Activated CD8-positive, alpha-beta T cell treated with anti-CD3 and anti-CD28 coated beads for 36 hours (primary cell): ENCODE results near the gene SASH1. TPM values are rescaled to one million over a fixed set of nuclear protein-coding genes. Genes with fewer than 3 reads are reported as not detected.

Source experiments
- ATAC-seq: fragments of 200-7000 bp; cut with Tn5 transposase; one replicate; pipeline ENCODE4 v1.10.0; 2021; ENCODE audit warnings: mild to moderate bottlenecking, moderate library complexity
- CTCF ChIA-PET: fragments of 350-600 bp; sonication (Branson Sonifier 250); formaldehyde crosslinking; loops from one replicate; lab custom pipeline; 2021; ENCODE audit warnings: antibody characterized with exemption; lab: Charles Lee
- POLR2A ChIA-PET: fragments of 350-600 bp; sonication (Branson Sonifier 250); formaldehyde crosslinking; loops from one replicate; lab custom pipeline; 2021; ENCODE audit warnings: antibody characterized with exemption; lab: Charles Lee
- DNase-seq: peaks from one replicate; pipeline ENCODE4 v3.0.0-alpha.2; 2020
- H3K27ac Mint-ChIP-seq: one replicate; pipeline ENCODE4 v1.8.0; 2021; ENCODE audit warnings: mild to moderate bottlenecking, mixed read lengths
- H3K27me3 Mint-ChIP-seq: one replicate; pipeline ENCODE4 v1.8.0; 2021; ENCODE audit warnings: mixed read lengths
- H3K36me3 Mint-ChIP-seq: one replicate; pipeline ENCODE4 v1.8.0; 2021; ENCODE audit warnings: low read depth, mixed read lengths
- H3K4me1 Mint-ChIP-seq: one replicate; pipeline ENCODE4 v1.8.0; 2021; ENCODE audit warnings: low read depth, mixed read lengths
- H3K4me3 Mint-ChIP-seq: one replicate; pipeline ENCODE4 v1.8.0; 2021; ENCODE audit warnings: mild to moderate bottlenecking, moderate library complexity, mixed read lengths
- H3K9me3 Mint-ChIP-seq: one replicate; pipeline ENCODE4 v1.8.0; 2021; ENCODE audit warnings: mixed read lengths
- CTCF ChIP-seq: fragments of 200-600 bp; IDR thresholded peaks from one replicate; pipeline ENCODE4 v1.8.0; 2022; ENCODE audit warnings: antibody characterized with exemption, mild to moderate bottlenecking
- intact Hi-C: fragments of 100-400 bp; cut with micrococcal nuclease; formaldehyde crosslinking; loops from one replicate; pipeline ENCODE4 v1.10.0; 2022
- total RNA-seq, 2 experiments: library from RNA; stranded (reverse); gene quantifications; one replicate each; pipeline ENCODE4 v1.2.3, GENCODE V29; 2021

SASH1 gene
- total RNA-seq, 2 experiments from 2014 or later: 0.04 to 0.05 TPM

- TF ChIP-seq CTCF: no peak
- ChIA-PET POLR2A (no interaction called here), CTCF (no interaction called here)
- no peaks in the 10 kb centered on the region for H3K9me3 Mint-ChIP-seq
- H3K36me3 Mint-ChIP-seq: no peaks in the 10 kb centered on the region
- no peaks in the 10 kb centered on the region for H3K4me1 Mint-ChIP-seq
- no peak overlapping the region for H3K27ac Mint-ChIP-seq
- ATAC-seq (no peak), DNase-seq (no peak)
- H3K27me3 Mint-ChIP-seq: peaks cover 24% of the 10 kb centered on the region
- intact Hi-C loops: no loop called here
- H3K4me3 Mint-ChIP-seq: no peak overlapping the region
Observed at GRCh38 chr6:148328876-148329555, 13.6 kb upstream of the SASH1 start.

GRCh38 chr6:148329596-148330381 lies 12.8 kb upstream of the SASH1 start:
- H3K4me3 Mint-ChIP-seq: no peak overlapping the region
- DNase-seq: no peak

GRCh38 chr6:148332088-148332487 lies 10.6 kb upstream of the SASH1 start:
- ChIA-PET CTCF (no interaction called here), POLR2A (no interaction called here)
- Mint-ChIP-seq H3K27me3 (peaks cover 15% of the 10 kb centered on the region), H3K36me3 (no peaks in the 10 kb centered on the region), H3K27ac (no peak overlapping the region), H3K4me3 (no peak overlapping the region), H3K9me3 (no peaks in the 10 kb centered on the region), H3K4me1 (no peaks in the 10 kb centered on the region)
- intact Hi-C loops: no loop called here
- no peak for TF ChIP-seq CTCF
- DNase-seq (no peak), ATAC-seq (no peak)

More at GRCh38 chr6:148329596-148330381, 12.8 kb upstream of the SASH1 start:
- intact Hi-C loops: no loop called here
- Mint-ChIP-seq H3K9me3 (no peaks in the 10 kb centered on the region), H3K27me3 (peaks cover 21% of the 10 kb centered on the region), H3K27ac (no peak overlapping the region), H3K36me3 (no peaks in the 10 kb centered on the region), H3K4me1 (no peaks in the 10 kb centered on the region)
- TF ChIP-seq CTCF: no peak
- CTCF ChIA-PET: interaction anchor here (0.6 kb wide), 1 partner anchor 794 kb away, joined by 3 read pairs; no protein-coding TSS in a partner anchor
- no peak for ATAC-seq
- POLR2A ChIA-PET: no interaction called here

GRCh38 chr6:148336901-148337300 lies 5.7 kb upstream of the SASH1 start:
- Mint-ChIP-seq H3K4me1 (peaks cover under 1% of the 10 kb centered on the region), H3K36me3 (no peaks in the 10 kb centered on the region), H3K27ac (no peak overlapping the region), H3K27me3 (peaks cover 15% of the 10 kb centered on the region), H3K4me3 (no peak overlapping the region), H3K9me3 (no peaks in the 10 kb centered on the region)
- ChIA-PET CTCF (no interaction called here), POLR2A (no interaction called here)
- TF ChIP-seq CTCF: no peak
- DNase-seq: no peak
- intact Hi-C loops: no loop called here
- ATAC-seq: no peak

- intact Hi-C loops: no loop called here
- CTCF ChIA-PET: no interaction called here
Observed at GRCh38 chr6:148339766-148340165, 2.9 kb upstream of the SASH1 start.

More at GRCh38 chr6:148339766-148340165, 2.9 kb upstream of the SASH1 start:
- Mint-ChIP-seq H3K36me3 (no peaks in the 10 kb centered on the region), H3K9me3 (no peaks in the 10 kb centered on the region), H3K27ac (no peak overlapping the region), H3K27me3 (peaks cover 29% of the 10 kb centered on the region), H3K4me3 (no peak overlapping the region), H3K4me1 (peaks cover 7% of the 10 kb centered on the region)
- no peak for DNase-seq
- POLR2A ChIA-PET: no interaction called here
- no peak for TF ChIP-seq CTCF
- ATAC-seq: no peak
